HepG2 (cell line): ENCODE data around the gene DLG5. TPM values are rescaled to one million over a fixed set of nuclear protein-coding genes. Genes with fewer than 3 reads are reported as not detected.

ENCODE experiments used
- ATAC-seq: fragments of 200-7000 bp; cut with Tn5 transposase; 3 replicates; pipeline ENCODE4 v1.9.1; 2020; ENCODE audit warnings: mild to moderate bottlenecking, moderate library complexity
- BruUV-seq: library from RNA; stranded (reverse); fragments of 400-500 nt; replicated peaks from 2 replicates; lab custom pipeline; 2021; lab: Mats Ljungman, UMichigan
- CTCF ChIA-PET: fragments of 300-600 bp; formaldehyde crosslinking; extraction: SDS; loops from one replicate; lab custom pipeline; 2021; ENCODE audit warnings: low total read pairs, inconsistent platforms, low intra/inter-chr PET ratio; lab: Yijun Ruan, JAX
- POLR2A ChIA-PET: fragments of 350-600 bp; sonication (Branson Sonifier 250); formaldehyde crosslinking; loops from one replicate; lab custom pipeline; 2020; ENCODE audit warnings: antibody characterized with exemption, inconsistent platforms; lab: Yijun Ruan, JAX
- DNase-seq: peaks from one replicate; pipeline ENCODE4 v3.0.0-alpha.2; 2015; ENCODE audit warnings: low spot score
- FAIRE-seq: peaks from 3 replicates; lab custom pipeline; 2011; peaks lifted over from hg19 to GRCh38; lab: Jason Lieb, UNC
- H2AFZ ChIP-seq: one replicate; pipeline ENCODE4 v1.6.1; 2011; ENCODE audit warnings: low read length, inconsistent platforms
- H3K27ac ChIP-seq: fragments of 300-600 bp; 3 replicates; pipeline ENCODE4 v1.8.0; 2011; ENCODE audit warnings: mixed run types, mild to moderate bottlenecking, mixed read lengths, low read length, inconsistent platforms; ENCODE audit not compliant: insufficient read depth; ENCODE audit errors: extremely low read length
- H3K27me3 ChIP-seq, 2 experiments: fragments of 200-600 bp in 1 of 2; 2 replicates in 1 of 2; 3 replicates in 1 of 2; pipeline versions ENCODE4 v1.6.0 to v1.8.0; 2011; ENCODE audit warnings: low read length in 2 of 2, mild to moderate bottlenecking in 2 of 2, moderate library complexity in 2 of 2, inconsistent platforms in 1 of 2; ENCODE audit not compliant: insufficient read depth in 2 of 2, control insufficient read depth in 1 of 2
- H3K36me3 ChIP-seq, 2 experiments: fragments of 200-600 bp in 1 of 2; replicated peaks in 1 of 2; 2 replicates in 1 of 2; 3 replicates in 1 of 2; pipeline versions ENCODE4 v1.5.1 to v1.8.0; 2011; ENCODE audit warnings: low read length in 2 of 2, inconsistent platforms in 1 of 2; ENCODE audit not compliant: insufficient read depth in 2 of 2, control insufficient read depth in 1 of 2
- H3K4me1 ChIP-seq: 2 replicates; pipeline ENCODE4 v1.5.1; 2012; ENCODE audit warnings: low read length, inconsistent platforms; ENCODE audit not compliant: insufficient read depth
- H3K4me2 ChIP-seq: 2 replicates; pipeline ENCODE4 v1.6.0; 2011; ENCODE audit warnings: low read depth, low read length, inconsistent platforms
- H3K4me3 ChIP-seq, 3 experiments: fragments of 200-600 bp in 1 of 3; sonication (generic), shearing (Covaris generic) in 1 of 3; replicated peaks in 1 of 3; 2 replicates each; pipeline ENCODE4 v1.5.1; 2011 to 2016; ENCODE audit warnings: low read length in 3 of 3, inconsistent platforms in 2 of 3, low read depth in 2 of 3, mild to moderate bottlenecking in 2 of 3, control low read depth in 1 of 3, mixed read lengths in 1 of 3; ENCODE audit not compliant: insufficient read depth in 1 of 3
- H3K79me2 ChIP-seq: one replicate; pipeline ENCODE4 v1.6.1; 2011; ENCODE audit warnings: low read length, inconsistent platforms; ENCODE audit not compliant: insufficient read depth
- H3K9ac ChIP-seq: 2 replicates; pipeline ENCODE4 v1.6.0; 2011; ENCODE audit warnings: mild to moderate bottlenecking, low read depth, low read length, inconsistent platforms; ENCODE audit not compliant: insufficient read depth
- H3K9me3 ChIP-seq: 2 replicates; pipeline ENCODE4 v1.5.1; 2012; ENCODE audit warnings: mild to moderate bottlenecking, low read length
- H4K20me1 ChIP-seq: 2 replicates; pipeline ENCODE4 v1.6.0; 2011; ENCODE audit warnings: inconsistent platforms, mild to moderate bottlenecking, low read length, moderate library complexity; ENCODE audit not compliant: insufficient read depth
- DNMT1 ChIP-seq: sonication (generic); formaldehyde crosslinking; IDR thresholded peaks from 2 replicates; pipeline ENCODE4 v1.5.1; 2020; ENCODE audit warnings: mild to moderate bottlenecking, missing genetic modification reagents
- JARID2 ChIP-seq: sonication (generic); formaldehyde crosslinking; IDR thresholded peaks from 2 replicates; pipeline ENCODE4 v1.8.1; 2023; ENCODE audit warnings: missing genetic modification reagents, inconsistent platforms; ENCODE audit not compliant: insufficient replicate concordance
- NFE2 ChIP-seq: sonication (generic); formaldehyde crosslinking; IDR thresholded peaks from 2 replicates; pipeline ENCODE4 v1.4.0; 2020; ENCODE audit warnings: missing genetic modification reagents
- RAD51 ChIP-seq: fragments of 450-650 bp; IDR thresholded peaks from 2 replicates; pipeline ENCODE4 v1.6.1; 2016; ENCODE audit warnings: borderline replicate concordance
- SMARCC2 ChIP-seq: fragments of 450-650 bp; IDR thresholded peaks from 2 replicates; pipeline ENCODE4 v1.6.1; 2017; ENCODE audit warnings: antibody characterized with exemption, mild to moderate bottlenecking
- SOX6 ChIP-seq, 2 experiments: fragments of 450-650 bp in 1 of 2; sonication (generic) in 1 of 2; formaldehyde crosslinking in 1 of 2; IDR thresholded peaks; 2 replicates each; pipeline versions ENCODE4 v1.4.0 to v1.6.1; 2017 to 2020; ENCODE audit warnings: antibody characterized with exemption in 1 of 2, mild to moderate bottlenecking in 1 of 2, missing genetic modification reagents in 1 of 2
- STAT5B ChIP-seq: sonication (generic); formaldehyde crosslinking; IDR thresholded peaks from 2 replicates; pipeline ENCODE4 v1.4.0; 2020; ENCODE audit warnings: missing genetic modification reagents
- ZNF530 ChIP-seq: sonication (generic); formaldehyde crosslinking; IDR thresholded peaks from 2 replicates; pipeline ENCODE4 v1.5.0; 2020; ENCODE audit warnings: low read depth, mild to moderate bottlenecking, missing genetic modification reagents
- WGBS: methylation state at CpG from one replicate; pipeline ENCODE4 v1.1.6; 2017; ENCODE audit warnings: low lambda C conversion rate; 5-methylcytosine and 5-hydroxymethylcytosine counted together
- in situ Hi-C: cut with HindIII; loops from 2 replicates; pipeline ENCODE4 v1.10.0; 2017; ENCODE audit warnings: low pct_unique_long_range_greater_than_20kb; ENCODE audit not compliant: extremely low pct_ligation_motif_present
- intact Hi-C: fragments of 100-400 bp; cut with micrococcal nuclease; formaldehyde crosslinking; loops from one replicate; pipeline ENCODE4 v1.10.0; 2022; ENCODE audit not compliant: unreplicated experiment
- polyA plus RNA-seq, 8 experiments: library from polyadenylated mRNA; depleted of rRNA in 3 of 8; stranded (reverse) in 7 of 8; unstranded in 1 of 8; fragments of >200 nt; fragmentation: Illumina TruSeq in 4 of 8; extraction: Trizol in 4 of 8; gene quantifications; 2 replicates each; pipeline versions ENCODE4 v1.2.1 to v1.2.3, GENCODE V29; 2011 to 2016; ENCODE audit warnings: low read depth in 4 of 8, missing spikeins in 1 of 8, mixed read lengths in 1 of 8; ENCODE audit not compliant: insufficient read depth in 1 of 8
- total RNA-seq, 5 experiments: library from RNA; depleted of rRNA; stranded (reverse); fragments of >200 nt; fragmentation: Illumina TruSeq; extraction: Trizol; gene quantifications; 2 replicates each; pipeline ENCODE4 v1.2.3, GENCODE V29; 2016; ENCODE audit warnings: low read depth in 1 of 5
- TF ChIP-seq, protein P1 (sequence below): sonication (generic); formaldehyde crosslinking; IDR thresholded peaks from 2 replicates; pipeline ENCODE4 v1.4.0; 2020; ENCODE audit warnings: missing genetic modification reagents
- TF ChIP-seq, protein P2 (sequence below): IDR thresholded peaks from 2 replicates; pipeline ENCODE4 v1.6.1; 2018; ENCODE audit warnings: missing genetic modification reagents, mild to moderate bottlenecking, missing compliant biosample characterization
- TF ChIP-seq, protein P3 (sequence below): sonication (generic); formaldehyde crosslinking; conservative IDR thresholded peaks from 2 replicates; pipeline ENCODE4 v1.4.0; 2020; ENCODE audit warnings: missing genetic modification reagents
- TF ChIP-seq, protein P4 (sequence below): sonication (generic); formaldehyde crosslinking; IDR thresholded peaks from 2 replicates; pipeline ENCODE4 v1.5.0; 2020; ENCODE audit warnings: mild to moderate bottlenecking, missing genetic modification reagents, borderline replicate concordance
- TF ChIP-seq, protein P5 (sequence below): sonication (generic); formaldehyde crosslinking; IDR thresholded peaks from 2 replicates; pipeline ENCODE4 v1.5.0; 2020; ENCODE audit warnings: missing genetic modification reagents
- TF ChIP-seq, protein P6 (sequence below): sonication (generic); formaldehyde crosslinking; IDR thresholded peaks from 2 replicates; pipeline ENCODE4 v1.5.1; 2020; ENCODE audit warnings: missing genetic modification reagents, mild to moderate bottlenecking, borderline replicate concordance

DLG5 gene
- total and polyA plus RNA-seq, 2 of the 13 experiments (the other 11 are each of a cell fraction or from before 2014, with no cell fraction given), result 15.5 to 18.2 TPM

DNA sequence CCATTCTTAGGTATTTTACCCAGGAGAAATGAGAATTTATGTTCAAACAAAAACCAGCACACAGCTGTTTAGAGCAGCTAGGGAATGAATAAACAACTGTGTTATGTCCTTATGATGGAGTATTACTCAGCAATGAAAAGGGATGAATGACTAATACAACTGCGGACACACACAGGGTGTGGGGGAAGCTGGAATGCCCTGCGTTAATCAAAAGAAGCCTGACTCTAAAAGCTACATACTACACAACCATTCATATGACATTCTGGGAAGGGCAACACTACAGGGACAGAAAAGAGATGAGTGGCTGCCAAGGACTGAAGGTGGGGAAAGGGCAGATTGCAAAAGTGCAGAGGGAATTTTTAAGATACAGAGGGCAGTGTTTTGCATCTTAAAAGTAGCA, 64.0 kb downstream of the DLG5 start:
- 100% methylated on average over 2 of the region's 2 CpGs for WGBS
- Histone ChIP-seq H3K27ac (no peak overlapping the region), H3K27me3 (no peaks in the 10 kb centered on the region), H3K79me2 (no peaks in the 10 kb centered on the region), H3K9ac (no peak overlapping the region), H4K20me1 (no peaks in the 10 kb centered on the region), H3K9me3 (no peaks in the 10 kb centered on the region), H2AFZ (no peak overlapping the region), H3K36me3 (peaks cover 12 to 24% of the 10 kb centered on the region in 2 experiments; a peak in 4 of 5 replicates), H3K4me2 (no peak overlapping the region), H3K4me3 (no peak overlapping the region), H3K4me1 (peaks cover 63% of the 10 kb centered on the region)
- in situ Hi-C loops, result no loop called here
- no TSS peak for BruUV-seq
- intact Hi-C loops, result no loop called here
- POLR2A ChIA-PET, result interaction anchor here (0.6 kb wide), 1 partner anchor 130 kb away, joined by 3 read pairs; no protein-coding TSS in a partner anchor
- ATAC-seq (no peak), FAIRE-seq (no peak), DNase-seq (no peak)
- TF ChIP-seq, protein P1, sequence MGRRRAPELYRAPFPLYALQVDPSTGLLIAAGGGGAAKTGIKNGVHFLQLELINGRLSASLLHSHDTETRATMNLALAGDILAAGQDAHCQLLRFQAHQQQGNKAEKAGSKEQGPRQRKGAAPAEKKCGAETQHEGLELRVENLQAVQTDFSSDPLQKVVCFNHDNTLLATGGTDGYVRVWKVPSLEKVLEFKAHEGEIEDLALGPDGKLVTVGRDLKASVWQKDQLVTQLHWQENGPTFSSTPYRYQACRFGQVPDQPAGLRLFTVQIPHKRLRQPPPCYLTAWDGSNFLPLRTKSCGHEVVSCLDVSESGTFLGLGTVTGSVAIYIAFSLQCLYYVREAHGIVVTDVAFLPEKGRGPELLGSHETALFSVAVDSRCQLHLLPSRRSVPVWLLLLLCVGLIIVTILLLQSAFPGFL (CRISPR knock-in tag), result no peak
- TF ChIP-seq STAT5B (CRISPR knock-in tag), result no peak
- TF ChIP-seq, protein P2, sequence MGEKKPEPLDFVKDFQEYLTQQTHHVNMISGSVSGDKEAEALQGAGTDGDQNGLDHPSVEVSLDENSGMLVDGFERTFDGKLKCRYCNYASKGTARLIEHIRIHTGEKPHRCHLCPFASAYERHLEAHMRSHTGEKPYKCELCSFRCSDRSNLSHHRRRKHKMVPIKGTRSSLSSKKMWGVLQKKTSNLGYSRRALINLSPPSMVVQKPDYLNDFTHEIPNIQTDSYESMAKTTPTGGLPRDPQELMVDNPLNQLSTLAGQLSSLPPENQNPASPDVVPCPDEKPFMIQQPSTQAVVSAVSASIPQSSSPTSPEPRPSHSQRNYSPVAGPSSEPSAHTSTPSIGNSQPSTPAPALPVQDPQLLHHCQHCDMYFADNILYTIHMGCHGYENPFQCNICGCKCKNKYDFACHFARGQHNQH (CRISPR knock-in tag), result no peak
- TF ChIP-seq, protein P3, sequence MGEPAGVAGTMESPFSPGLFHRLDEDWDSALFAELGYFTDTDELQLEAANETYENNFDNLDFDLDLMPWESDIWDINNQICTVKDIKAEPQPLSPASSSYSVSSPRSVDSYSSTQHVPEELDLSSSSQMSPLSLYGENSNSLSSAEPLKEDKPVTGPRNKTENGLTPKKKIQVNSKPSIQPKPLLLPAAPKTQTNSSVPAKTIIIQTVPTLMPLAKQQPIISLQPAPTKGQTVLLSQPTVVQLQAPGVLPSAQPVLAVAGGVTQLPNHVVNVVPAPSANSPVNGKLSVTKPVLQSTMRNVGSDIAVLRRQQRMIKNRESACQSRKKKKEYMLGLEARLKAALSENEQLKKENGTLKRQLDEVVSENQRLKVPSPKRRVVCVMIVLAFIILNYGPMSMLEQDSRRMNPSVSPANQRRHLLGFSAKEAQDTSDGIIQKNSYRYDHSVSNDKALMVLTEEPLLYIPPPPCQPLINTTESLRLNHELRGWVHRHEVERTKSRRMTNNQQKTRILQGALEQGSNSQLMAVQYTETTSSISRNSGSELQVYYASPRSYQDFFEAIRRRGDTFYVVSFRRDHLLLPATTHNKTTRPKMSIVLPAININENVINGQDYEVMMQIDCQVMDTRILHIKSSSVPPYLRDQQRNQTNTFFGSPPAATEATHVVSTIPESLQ (CRISPR knock-in tag), result no peak
- TF ChIP-seq, protein P4, sequence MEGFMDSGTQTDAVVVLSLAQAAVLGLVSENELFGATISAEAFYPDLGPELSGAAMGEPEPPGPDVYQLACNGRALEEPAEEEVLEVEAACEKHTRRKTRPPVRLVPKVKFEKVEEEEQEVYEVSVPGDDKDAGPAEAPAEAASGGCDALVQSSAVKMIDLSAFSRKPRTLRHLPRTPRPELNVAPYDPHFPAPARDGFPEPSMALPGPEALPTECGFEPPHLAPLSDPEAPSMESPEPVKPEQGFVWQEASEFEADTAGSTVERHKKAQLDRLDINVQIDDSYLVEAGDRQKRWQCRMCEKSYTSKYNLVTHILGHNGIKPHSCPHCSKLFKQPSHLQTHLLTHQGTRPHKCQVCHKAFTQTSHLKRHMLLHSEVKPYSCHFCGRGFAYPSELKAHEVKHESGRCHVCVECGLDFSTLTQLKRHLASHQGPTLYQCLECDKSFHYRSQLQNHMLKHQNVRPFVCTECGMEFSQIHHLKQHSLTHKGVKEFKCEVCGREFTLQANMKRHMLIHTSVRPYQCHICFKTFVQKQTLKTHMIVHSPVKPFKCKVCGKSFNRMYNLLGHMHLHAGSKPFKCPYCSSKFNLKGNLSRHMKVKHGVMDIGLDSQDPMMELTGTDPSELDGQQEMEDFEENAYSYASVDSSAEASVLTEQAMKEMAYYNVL (CRISPR knock-in tag), result no peak
- no peak for TF ChIP-seq JARID2 (CRISPR knock-in tag)
- no peak for TF ChIP-seq NFE2
- TF ChIP-seq, protein P5, sequence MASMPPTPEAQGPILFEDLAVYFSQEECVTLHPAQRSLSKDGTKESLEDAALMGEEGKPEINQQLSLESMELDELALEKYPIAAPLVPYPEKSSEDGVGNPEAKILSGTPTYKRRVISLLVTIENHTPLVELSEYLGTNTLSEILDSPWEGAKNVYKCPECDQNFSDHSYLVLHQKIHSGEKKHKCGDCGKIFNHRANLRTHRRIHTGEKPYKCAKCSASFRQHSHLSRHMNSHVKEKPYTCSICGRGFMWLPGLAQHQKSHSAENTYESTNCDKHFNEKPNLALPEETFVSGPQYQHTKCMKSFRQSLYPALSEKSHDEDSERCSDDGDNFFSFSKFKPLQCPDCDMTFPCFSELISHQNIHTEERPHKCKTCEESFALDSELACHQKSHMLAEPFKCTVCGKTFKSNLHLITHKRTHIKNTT, result no peak
- no peak for TF ChIP-seq DNMT1 (CRISPR knock-in tag)
- no peak for TF ChIP-seq RAD51
- TF ChIP-seq SMARCC2, result no peak
- no peak for TF ChIP-seq ZNF530 (CRISPR knock-in tag)
- TF ChIP-seq, protein P6, sequence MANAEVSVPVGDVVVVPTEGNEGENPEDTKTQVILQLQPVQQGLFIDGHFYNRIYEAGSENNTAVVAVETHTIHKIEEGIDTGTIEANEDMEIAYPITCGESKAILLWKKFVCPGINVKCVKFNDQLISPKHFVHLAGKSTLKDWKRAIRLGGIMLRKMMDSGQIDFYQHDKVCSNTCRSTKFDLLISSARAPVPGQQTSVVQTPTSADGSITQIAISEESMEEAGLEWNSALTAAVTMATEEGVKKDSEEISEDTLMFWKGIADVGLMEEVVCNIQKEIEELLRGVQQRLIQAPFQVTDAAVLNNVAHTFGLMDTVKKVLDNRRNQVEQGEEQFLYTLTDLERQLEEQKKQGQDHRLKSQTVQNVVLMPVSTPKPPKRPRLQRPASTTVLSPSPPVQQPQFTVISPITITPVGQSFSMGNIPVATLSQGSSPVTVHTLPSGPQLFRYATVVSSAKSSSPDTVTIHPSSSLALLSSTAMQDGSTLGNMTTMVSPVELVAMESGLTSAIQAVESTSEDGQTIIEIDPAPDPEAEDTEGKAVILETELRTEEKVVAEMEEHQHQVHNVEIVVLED (CRISPR knock-in tag), result no peak
- no peak for TF ChIP-seq SOX6 (IDR thresholded peaks at IDR 0.05)
- TF ChIP-seq SOX6 (CRISPR knock-in tag; IDR thresholded peaks at IDR 0.05), result no peak
- CTCF ChIA-PET, result no interaction called here
